ENCODE measurements around the gene ELMO1. TPM values are rescaled to one million over a fixed set of nuclear protein-coding genes. Genes with fewer than 3 reads are reported as not detected.
A peak's percentile ranks its signal among the peaks of the same experiment; 100 is the strongest.

ELMO1 gene
- total and polyA plus RNA-seq, 2 experiments from 2014 or later = 19.7 to 28.7 TPM

DNA sequence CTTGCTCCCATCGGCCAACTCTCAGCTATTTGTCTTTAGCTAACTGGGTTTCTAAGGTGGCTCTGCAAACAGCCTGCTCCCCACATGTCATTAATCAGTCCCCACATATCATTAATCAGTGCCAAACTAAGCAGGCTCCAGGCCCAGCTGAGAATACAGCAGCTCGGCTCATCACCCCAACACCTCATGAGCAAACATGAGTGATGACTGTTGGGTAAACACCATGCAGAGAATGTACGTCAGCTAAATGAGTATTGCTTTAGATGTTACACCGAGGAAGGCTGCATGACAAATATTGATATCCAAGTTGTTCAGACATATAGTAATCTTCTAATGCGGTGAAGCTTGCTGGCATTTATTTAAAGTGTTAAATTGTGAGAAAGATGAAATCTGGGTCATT lies 536.9 kb downstream of the ELMO1 start:
- Histone ChIP-seq H3K36me3 (replicated peaks; ENCODE audit: insufficient read depth, low read depth) (no peaks in the 10 kb centered on the region), H3K9me3 (ENCODE audit: low read depth) (no peaks in the 10 kb centered on the region), H3K27ac (peak overlapping the region; percentile 45), H3K4me2 (no peak overlapping the region), H3K9me2 (replicated peaks; ENCODE audit: insufficient read depth) (no peaks in the 10 kb centered on the region), H3K4me3 (no peak overlapping the region), H2AFZ (no peak overlapping the region), H3K27me3 (no peaks in the 10 kb centered on the region), H3K79me2 (no peaks in the 10 kb centered on the region), H4K20me1 (ENCODE audit: insufficient read depth, poor library complexity, severe bottlenecking) (no peaks in the 10 kb centered on the region), H3K4me1 (ENCODE audit: insufficient read depth) (no peaks in the 10 kb centered on the region)
- DNase-seq (ENCODE audit: low spot score) = peak; percentile 43
- no peak for TF ChIP-seq EZH2phosphoT487 (IDR thresholded peaks at IDR 0.05; ENCODE audit: low read depth, severe bottlenecking, unreplicated experiment)
- TF ChIP-seq EZH2 (IDR thresholded peaks at IDR 0.05; ENCODE audit: borderline replicate concordance) = no peak
- no peak for TF ChIP-seq CTCF (IDR thresholded peaks at IDR 0.05; ENCODE audit: poor library complexity)
- WGBS (ENCODE audit: low lambda C conversion rate, missing lambda C conversion rate) = 78% methylated on average over 5 of the region's 5 CpGs

- Histone ChIP-seq H3K27me3 (no peaks in the 10 kb centered on the region), H3K79me2 (no peaks in the 10 kb centered on the region), H3K9me3 (ENCODE audit: low read depth) (no peaks in the 10 kb centered on the region), H3K9me2 (replicated peaks; ENCODE audit: insufficient read depth) (no peaks in the 10 kb centered on the region), H3K4me1 (ENCODE audit: insufficient read depth) (no peaks in the 10 kb centered on the region), H3K4me3 (no peak overlapping the region), H3K4me2 (no peak overlapping the region), H2AFZ (no peak overlapping the region), H4K20me1 (ENCODE audit: insufficient read depth, poor library complexity, severe bottlenecking) (no peaks in the 10 kb centered on the region), H3K36me3 (replicated peaks; ENCODE audit: insufficient read depth, low read depth) (no peaks in the 10 kb centered on the region), H3K27ac (no peak overlapping the region)
- TF ChIP-seq CTCF (IDR thresholded peaks at IDR 0.05; ENCODE audit: poor library complexity) (no peak), EZH2phosphoT487 (IDR thresholded peaks at IDR 0.05; ENCODE audit: low read depth, severe bottlenecking, unreplicated experiment) (no peak), EZH2 (IDR thresholded peaks at IDR 0.05; ENCODE audit: borderline replicate concordance) (no peak)
- no peak for DNase-seq (ENCODE audit: low spot score)
- 95% methylated on average over 5 of the region's 5 CpGs for WGBS (ENCODE audit: low lambda C conversion rate, missing lambda C conversion rate)
Observed at GRCh38 chr7:36910859-36911258, 537.8 kb downstream of the ELMO1 start.

DNA sequence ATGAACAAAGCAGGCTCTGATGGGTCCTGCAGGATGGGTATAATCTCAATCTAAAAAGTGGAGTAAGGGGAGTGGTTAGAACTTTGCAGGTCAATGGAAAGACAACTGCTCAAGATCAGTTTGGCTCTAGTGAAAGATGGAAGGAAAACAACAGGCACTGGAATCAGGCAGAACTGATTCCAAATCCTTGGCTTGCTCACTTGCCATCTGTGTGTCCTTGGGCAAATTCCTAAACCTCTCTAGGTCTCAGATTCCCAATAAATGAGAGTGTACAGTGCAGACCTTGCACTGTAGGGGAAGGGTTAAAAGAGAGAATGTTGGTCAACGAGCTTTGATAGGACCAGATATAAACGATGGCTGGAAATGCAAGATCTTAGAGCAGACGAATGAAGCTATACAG lies 538.3 kb downstream of the ELMO1 start:
- Histone ChIP-seq H3K27ac (no peak overlapping the region), H3K4me3 (no peak overlapping the region), H3K27me3 (no peaks in the 10 kb centered on the region), H3K36me3 (replicated peaks; ENCODE audit: insufficient read depth, low read depth) (no peaks in the 10 kb centered on the region), H2AFZ (no peak overlapping the region), H4K20me1 (ENCODE audit: insufficient read depth, poor library complexity, severe bottlenecking) (no peaks in the 10 kb centered on the region), H3K9me3 (ENCODE audit: low read depth) (no peaks in the 10 kb centered on the region), H3K79me2 (no peaks in the 10 kb centered on the region), H3K4me1 (ENCODE audit: insufficient read depth) (no peaks in the 10 kb centered on the region), H3K4me2 (no peak overlapping the region), H3K9me2 (replicated peaks; ENCODE audit: insufficient read depth) (no peaks in the 10 kb centered on the region)
- 81% methylated on average over 3 of the region's 3 CpGs for WGBS (ENCODE audit: low lambda C conversion rate, missing lambda C conversion rate)
- no peak for DNase-seq (ENCODE audit: low spot score)
- TF ChIP-seq CTCF (IDR thresholded peaks at IDR 0.05; ENCODE audit: poor library complexity) (no peak), EZH2 (IDR thresholded peaks at IDR 0.05; ENCODE audit: borderline replicate concordance) (no peak), EZH2phosphoT487 (IDR thresholded peaks at IDR 0.05; ENCODE audit: low read depth, severe bottlenecking, unreplicated experiment) (no peak)

All from hepatocyte (in vitro differentiated cells).